DOHH2 (cell line): ENCODE results near the gene NEGR1.

Source experiments
- H3F3A ChIP-seq: fragments of 200-600 bp; sonication (generic), shearing (Covaris generic); 2 replicates; pipeline ENCODE4 v1.6.0; 2016; ENCODE audit warnings: antibody characterized with exemption, mild to moderate bottlenecking; ENCODE audit not compliant: control insufficient read depth, insufficient read depth
- H3K27ac ChIP-seq: fragments of 200-600 bp; sonication (generic); 2 replicates; pipeline ENCODE4 v1.5.1; 2014; ENCODE audit warnings: low read depth, mild to moderate bottlenecking, low read length, moderate library complexity
- H3K27me3 ChIP-seq: fragments of 200-600 bp; sonication (generic); 2 replicates; pipeline ENCODE4 v1.6.1; 2014; ENCODE audit warnings: mild to moderate bottlenecking, low read length, mixed read lengths; ENCODE audit not compliant: control insufficient read depth
- H3K36me3 ChIP-seq: fragments of 200-600 bp; sonication (generic); 2 replicates; pipeline ENCODE4 v1.6.1; 2014; ENCODE audit warnings: mild to moderate bottlenecking, low read length, moderate library complexity, mixed read lengths; ENCODE audit not compliant: control insufficient read depth
- H3K4me1 ChIP-seq: fragments of 200-600 bp; sonication (generic); 2 replicates; pipeline ENCODE4 v1.6.1; 2014; ENCODE audit warnings: mild to moderate bottlenecking, low read length, mixed read lengths; ENCODE audit not compliant: control insufficient read depth
- H3K4me2 ChIP-seq: fragments of 200-600 bp; sonication (generic); 2 replicates; pipeline ENCODE4 v1.6.0; 2014; ENCODE audit warnings: mild to moderate bottlenecking, low read length, moderate library complexity
- H3K4me3 ChIP-seq: fragments of 200-600 bp; sonication (generic); 2 replicates; pipeline ENCODE4 v1.5.1; 2014; ENCODE audit warnings: mild to moderate bottlenecking, low read length, mixed read lengths
- H3K79me2 ChIP-seq: fragments of 200-600 bp; sonication (generic); 2 replicates; pipeline ENCODE4 v1.6.1; 2014; ENCODE audit warnings: mild to moderate bottlenecking, low read length, mixed read lengths; ENCODE audit not compliant: control insufficient read depth
- H3K9me2 ChIP-seq: fragments of 200-600 bp; sonication (generic); replicated peaks from 2 replicates; pipeline ENCODE4 v1.6.1; 2014; ENCODE audit warnings: mild to moderate bottlenecking, low read length, mixed read lengths; ENCODE audit not compliant: control insufficient read depth
- H3K9me3 ChIP-seq: fragments of 200-600 bp; sonication (generic); 2 replicates; pipeline ENCODE4 v1.6.1; 2014; ENCODE audit warnings: antibody characterized with exemption, low read length, mixed read lengths; ENCODE audit not compliant: control insufficient read depth, insufficient read depth
- H4K20me1 ChIP-seq: fragments of 200-600 bp; sonication (generic); 2 replicates; pipeline ENCODE4 v1.6.0; 2014; ENCODE audit warnings: low read depth, mild to moderate bottlenecking, antibody characterized with exemption, low read length, moderate library complexity; ENCODE audit not compliant: control insufficient read depth, insufficient read depth
- CTCF ChIP-seq: fragments of 200-600 bp; sonication (generic); IDR thresholded peaks from one replicate; pipeline ENCODE4 v1.5.1; 2014; ENCODE audit warnings: antibody characterized with exemption, mild to moderate bottlenecking, low read depth, low read length; ENCODE audit not compliant: poor library complexity, severe bottlenecking
- EZH2phosphoT487 ChIP-seq: fragments of 200-600 bp; sonication (generic); IDR thresholded peaks from 2 replicates; pipeline ENCODE4 v1.6.1; 2017; ENCODE audit warnings: borderline replicate concordance, mild to moderate bottlenecking, antibody characterized with exemption, low read length, moderate library complexity, mixed read lengths

The NEGR1 gene

GRCh38 chr1:71362691-71363090 lies 919.6 kb downstream of the NEGR1 start:
- Histone ChIP-seq H3K4me2 (no peak overlapping the region), H3K27ac (no peak overlapping the region), H3K9me3 (no peaks in the 10 kb centered on the region), H3K4me1 (no peaks in the 10 kb centered on the region), H3K27me3 (no peaks in the 10 kb centered on the region), H3K4me3 (no peak overlapping the region), H3K9me2 (no peaks in the 10 kb centered on the region), H3F3A (no peaks in the 10 kb centered on the region), H3K79me2 (no peaks in the 10 kb centered on the region), H3K36me3 (no peaks in the 10 kb centered on the region), H4K20me1 (no peaks in the 10 kb centered on the region)
- no peak for TF ChIP-seq CTCF
- no peak for TF ChIP-seq EZH2phosphoT487

- H3K9me3 ChIP-seq, result no peaks in the 10 kb centered on the region
- TF ChIP-seq EZH2phosphoT487 (no peak), CTCF (no peak)
- H3K4me1 ChIP-seq, result no peaks in the 10 kb centered on the region
These were observed 920.3 kb downstream of the NEGR1 start for GRCh38 chr1:71362076-71362475.

GRCh38 chr1:71357708-71358107 lies 924.6 kb downstream of the NEGR1 start:
- Histone ChIP-seq H4K20me1 (no peaks in the 10 kb centered on the region), H3K4me2 (no peak overlapping the region), H3K4me1 (no peaks in the 10 kb centered on the region), H3K36me3 (no peaks in the 10 kb centered on the region), H3K27ac (no peak overlapping the region), H3F3A (no peaks in the 10 kb centered on the region), H3K9me3 (no peaks in the 10 kb centered on the region), H3K4me3 (no peak overlapping the region), H3K79me2 (no peaks in the 10 kb centered on the region), H3K9me2 (no peaks in the 10 kb centered on the region), H3K27me3 (no peaks in the 10 kb centered on the region)
- no peak for TF ChIP-seq CTCF
- TF ChIP-seq EZH2phosphoT487, result no peak

More at GRCh38 chr1:71362076-71362475, 920.3 kb downstream of the NEGR1 start:
- Histone ChIP-seq H3K4me3 (no peak overlapping the region), H3K27me3 (no peaks in the 10 kb centered on the region), H3K4me2 (no peak overlapping the region), H3K27ac (no peak overlapping the region), H3K9me2 (no peaks in the 10 kb centered on the region), H4K20me1 (no peaks in the 10 kb centered on the region), H3K36me3 (no peaks in the 10 kb centered on the region), H3K79me2 (no peaks in the 10 kb centered on the region), H3F3A (no peaks in the 10 kb centered on the region)

- Histone ChIP-seq H3K4me2 (no peak overlapping the region), H3K9me3 (no peaks in the 10 kb centered on the region), H3K4me1 (no peaks in the 10 kb centered on the region), H3K79me2 (no peaks in the 10 kb centered on the region), H3F3A (no peaks in the 10 kb centered on the region), H3K27ac (no peak overlapping the region), H3K4me3 (no peak overlapping the region), H3K27me3 (no peaks in the 10 kb centered on the region), H3K9me2 (no peaks in the 10 kb centered on the region), H3K36me3 (no peaks in the 10 kb centered on the region), H4K20me1 (no peaks in the 10 kb centered on the region)
- TF ChIP-seq EZH2phosphoT487 (no peak), CTCF (no peak)
These were observed 930.9 kb downstream of the NEGR1 start for GRCh38 chr1:71351438-71351837.
